Activated T-cell treated with anti-CD3 and anti-CD28 coated beads, Interleukin-2, amount 50 U/mL, for 24 hours (primary cell): ENCODE measurements around the gene OCA2.
"Not testable (repeated sequence)": the region's sequence is repeated elsewhere in the genome, so short reads cannot be mapped to it uniquely, and the experiment has no call there.

ENCODE experiments used
- DNase-seq: peaks from one replicate; pipeline ENCODE4 v3.0.0-alpha.2; 2020
- H3K27ac Mint-ChIP-seq: 2 replicates; pipeline ENCODE4 v1.8.0; 2020; ENCODE audit warnings: mild to moderate bottlenecking, mixed read lengths
- H3K27me3 Mint-ChIP-seq: 2 replicates; pipeline ENCODE4 v1.8.0; 2020; ENCODE audit warnings: mixed read lengths
- H3K36me3 Mint-ChIP-seq: 2 replicates; pipeline ENCODE4 v1.8.0; 2020; ENCODE audit warnings: low read depth, mixed read lengths
- H3K4me1 Mint-ChIP-seq: 2 replicates; pipeline ENCODE4 v1.8.0; 2020; ENCODE audit warnings: low read depth, mixed read lengths
- H3K4me3 Mint-ChIP-seq: 2 replicates; pipeline ENCODE4 v1.8.0; 2020; ENCODE audit warnings: mild to moderate bottlenecking, moderate library complexity, mixed read lengths
- H3K9me3 Mint-ChIP-seq: 2 replicates; pipeline ENCODE4 v1.8.0; 2020; ENCODE audit warnings: mixed read lengths

OCA2 gene

GRCh38 chr15:27973886-27974285 is 125.2 kb downstream of the OCA2 start:
- no peaks in the 10 kb centered on the region for H3K9me3 Mint-ChIP-seq
- no peaks in the 10 kb centered on the region for H3K36me3 Mint-ChIP-seq
- H3K27me3 Mint-ChIP-seq = no peaks in the 10 kb centered on the region
- H3K27ac Mint-ChIP-seq = no peak overlapping the region
- H3K4me3 Mint-ChIP-seq = no peak overlapping the region
- H3K4me1 Mint-ChIP-seq = no peaks in the 10 kb centered on the region
- no peak for DNase-seq

GRCh38 chr15:27970661-27971392 is 128.3 kb downstream of the OCA2 start:
- Mint-ChIP-seq H3K4me1 (no peaks in the 10 kb centered on the region), H3K27me3 (no peaks in the 10 kb centered on the region), H3K36me3 (no peaks in the 10 kb centered on the region)

GRCh38 chr15:27967541-27967940 is 131.6 kb downstream of the OCA2 start:
- Mint-ChIP-seq H3K27me3 (no peaks in the 10 kb centered on the region), H3K4me3 (no peak overlapping the region), H3K27ac (no peak overlapping the region), H3K4me1 (no peaks in the 10 kb centered on the region), H3K9me3 (no peaks in the 10 kb centered on the region), H3K36me3 (no peaks in the 10 kb centered on the region)
- DNase-seq = no peak

More at GRCh38 chr15:27970661-27971392, 128.3 kb downstream of the OCA2 start:
- Mint-ChIP-seq H3K27ac (no peak overlapping the region), H3K9me3 (no peaks in the 10 kb centered on the region), H3K4me3 (no peak overlapping the region)
- DNase-seq = no peak

- Mint-ChIP-seq H3K4me1 (no peaks in the 10 kb centered on the region), H3K9me3 (no peaks in the 10 kb centered on the region), H3K36me3 (no peaks in the 10 kb centered on the region), H3K27ac (no peak overlapping the region), H3K27me3 (no peaks in the 10 kb centered on the region), H3K4me3 (no peak overlapping the region)
- DNase-seq = no peak
These were observed 133.6 kb downstream of the OCA2 start for GRCh38 chr15:27965546-27965945.

GRCh38 chr15:27961801-27962200 is 137.3 kb downstream of the OCA2 start:
- H3K9me3 Mint-ChIP-seq = no peaks in the 10 kb centered on the region
- H3K36me3 Mint-ChIP-seq = no peaks in the 10 kb centered on the region
- peaks cover 11% of the 10 kb centered on the region for H3K27me3 Mint-ChIP-seq
- no peak overlapping the region for H3K27ac Mint-ChIP-seq
- no peak for DNase-seq
- H3K4me3 Mint-ChIP-seq = no peak overlapping the region
- H3K4me1 Mint-ChIP-seq = no peaks in the 10 kb centered on the region

GRCh38 chr15:27958911-27959578 is 140.1 kb downstream of the OCA2 start:
- Mint-ChIP-seq H3K36me3 (no peaks in the 10 kb centered on the region), H3K27ac (no peak overlapping the region), H3K27me3 (peaks cover 15% of the 10 kb centered on the region), H3K4me1 (no peaks in the 10 kb centered on the region), H3K9me3 (no peaks in the 10 kb centered on the region), H3K4me3 (no peak overlapping the region)
- no peak for DNase-seq

GRCh38 chr15:27956285-27956684 is 142.8 kb downstream of the OCA2 start:
- Mint-ChIP-seq H3K27ac (no peak overlapping the region), H3K36me3 (no peaks in the 10 kb centered on the region), H3K4me3 (no peak overlapping the region), H3K4me1 (no peaks in the 10 kb centered on the region), H3K27me3 (peaks cover 15% of the 10 kb centered on the region), H3K9me3 (no peaks in the 10 kb centered on the region)
- no peak for DNase-seq

GRCh38 chr15:27955087-27955486 is 144.0 kb downstream of the OCA2 start:
- Mint-ChIP-seq H3K36me3 (no peaks in the 10 kb centered on the region), H3K4me1 (no peaks in the 10 kb centered on the region), H3K9me3 (no peaks in the 10 kb centered on the region), H3K27ac (no peak overlapping the region), H3K4me3 (no peak overlapping the region), H3K27me3 (peaks cover 15% of the 10 kb centered on the region)
- DNase-seq = no peak

- H3K4me3 Mint-ChIP-seq, H3K9me3 Mint-ChIP-seq, H3K36me3 Mint-ChIP-seq: not testable (repeated sequence)
These were observed 146.5 kb downstream of the OCA2 start for GRCh38 chr15:27952593-27952992.

GRCh38 chr15:27951191-27951890 is 147.8 kb downstream of the OCA2 start:
- no peaks in the 10 kb centered on the region for H3K9me3 Mint-ChIP-seq
- no peaks in the 10 kb centered on the region for H3K4me1 Mint-ChIP-seq
- H3K4me3 Mint-ChIP-seq = no peak overlapping the region
- H3K27ac Mint-ChIP-seq = no peak overlapping the region
- H3K27me3 Mint-ChIP-seq = no peaks in the 10 kb centered on the region
- DNase-seq = no peak
- no peaks in the 10 kb centered on the region for H3K36me3 Mint-ChIP-seq

More at GRCh38 chr15:27952593-27952992, 146.5 kb downstream of the OCA2 start:
- H3K27me3 Mint-ChIP-seq, H3K4me1 Mint-ChIP-seq, H3K27ac Mint-ChIP-seq, DNase-seq: not testable (repeated sequence)

- no peaks in the 10 kb centered on the region for H3K9me3 Mint-ChIP-seq
- no peaks in the 10 kb centered on the region for H3K27me3 Mint-ChIP-seq
- no peak overlapping the region for H3K4me3 Mint-ChIP-seq
- no peak overlapping the region for H3K27ac Mint-ChIP-seq
- no peaks in the 10 kb centered on the region for H3K36me3 Mint-ChIP-seq
- H3K4me1 Mint-ChIP-seq = no peaks in the 10 kb centered on the region
- DNase-seq = no peak
These were observed 150.0 kb downstream of the OCA2 start for GRCh38 chr15:27949089-27949488.

GRCh38 chr15:27939246-27939645 is 159.9 kb downstream of the OCA2 start:
- Mint-ChIP-seq H3K4me3 (no peak overlapping the region), H3K36me3 (no peaks in the 10 kb centered on the region), H3K4me1 (no peaks in the 10 kb centered on the region), H3K9me3 (no peaks in the 10 kb centered on the region), H3K27me3 (peaks cover 3% of the 10 kb centered on the region), H3K27ac (no peak overlapping the region)
- no peak for DNase-seq

- Mint-ChIP-seq H3K4me3 (no peak overlapping the region), H3K27me3 (peaks cover 3% of the 10 kb centered on the region), H3K27ac (no peak overlapping the region), H3K4me1 (no peaks in the 10 kb centered on the region), H3K36me3 (no peaks in the 10 kb centered on the region), H3K9me3 (peaks cover 5% of the 10 kb centered on the region)
- DNase-seq = no peak
These were observed 161.3 kb downstream of the OCA2 start for GRCh38 chr15:27937851-27938250.

- no peaks in the 10 kb centered on the region for H3K4me1 Mint-ChIP-seq
- peaks cover 15% of the 10 kb centered on the region for H3K9me3 Mint-ChIP-seq
- no peak for DNase-seq
- H3K36me3 Mint-ChIP-seq = no peaks in the 10 kb centered on the region
- H3K27me3 Mint-ChIP-seq = peaks cover 3% of the 10 kb centered on the region
- no peak overlapping the region for H3K27ac Mint-ChIP-seq
- no peak overlapping the region for H3K4me3 Mint-ChIP-seq
These were observed 163.0 kb downstream of the OCA2 start for GRCh38 chr15:27936164-27936563.

- peaks cover 15% of the 10 kb centered on the region for H3K9me3 Mint-ChIP-seq
- no peaks in the 10 kb centered on the region for H3K4me1 Mint-ChIP-seq
- H3K27ac Mint-ChIP-seq = no peak overlapping the region
- H3K4me3 Mint-ChIP-seq = no peak overlapping the region
- H3K36me3 Mint-ChIP-seq = no peaks in the 10 kb centered on the region
- peaks cover 2% of the 10 kb centered on the region for H3K27me3 Mint-ChIP-seq
- DNase-seq = no peak
These were observed 163.8 kb downstream of the OCA2 start for GRCh38 chr15:27935328-27935727.
